H9 (cell line): ENCODE results near the gene KLF16. TPM values are rescaled to one million over a fixed set of nuclear protein-coding genes. Genes with fewer than 3 reads are reported as not detected.

Source experiments
- DNase-seq: peaks from one replicate; pipeline ENCODE4 v3.0.0-alpha.2; 2017
- H2AFZ ChIP-seq: one replicate; pipeline ENCODE4 v1.6.1; 2013; ENCODE audit warnings: mild to moderate bottlenecking, low read length, control low read depth, moderate library complexity
- H2AK5ac ChIP-seq: 2 replicates; pipeline ENCODE4 v1.6.1; 2013; ENCODE audit warnings: low read length, control low read depth, mixed read lengths; ENCODE audit not compliant: insufficient read length
- H2BK120ac ChIP-seq: one replicate; pipeline ENCODE4 v1.6.1; 2013; ENCODE audit warnings: low read depth, mild to moderate bottlenecking, low read length, control low read depth, inconsistent platforms; ENCODE audit not compliant: poor library complexity, severe bottlenecking
- H2BK12ac ChIP-seq: 2 replicates; pipeline ENCODE4 v1.6.1; 2013; ENCODE audit warnings: low read length, control low read depth, mixed read lengths, low read depth; ENCODE audit not compliant: insufficient read length
- H2BK15ac ChIP-seq: 2 replicates; pipeline ENCODE4 v1.6.1; 2013; ENCODE audit warnings: low read depth, low read length, control low read depth
- H2BK20ac ChIP-seq: one replicate; pipeline ENCODE4 v1.6.1; 2013; ENCODE audit warnings: low read depth, mild to moderate bottlenecking, low read length, control low read depth, inconsistent platforms; ENCODE audit not compliant: poor library complexity, severe bottlenecking
- H2BK5ac ChIP-seq: 2 replicates; pipeline ENCODE4 v1.6.1; 2013; ENCODE audit warnings: low read length, control low read depth, mixed read lengths; ENCODE audit not compliant: insufficient read length
- H3K14ac ChIP-seq: 2 replicates; pipeline ENCODE4 v1.6.1; 2013; ENCODE audit warnings: low read length, control low read depth; ENCODE audit not compliant: insufficient read depth
- H3K18ac ChIP-seq: 2 replicates; pipeline ENCODE4 v1.6.1; 2013; ENCODE audit warnings: low read depth, mild to moderate bottlenecking, mixed read lengths, low read length, control low read depth; ENCODE audit not compliant: insufficient read length
- H3K23ac ChIP-seq: 2 replicates; pipeline ENCODE4 v1.6.1; 2013; ENCODE audit warnings: low read length, control low read depth, mixed read lengths, low read depth; ENCODE audit not compliant: insufficient read length
- H3K23me2 ChIP-seq: 2 replicates; pipeline ENCODE4 v1.6.1; 2013; ENCODE audit warnings: low read depth, mild to moderate bottlenecking, mixed read lengths, low read length, control low read depth; ENCODE audit not compliant: insufficient read length, poor library complexity, severe bottlenecking
- H3K27ac ChIP-seq: 2 replicates; pipeline ENCODE4 v1.5.1; 2013; ENCODE audit warnings: low read length, control low read depth, mixed read lengths, low read depth; ENCODE audit not compliant: insufficient read length
- H3K27me3 ChIP-seq: 2 replicates; pipeline ENCODE4 v1.6.1; 2013; ENCODE audit warnings: low read length, control low read depth, inconsistent platforms; ENCODE audit not compliant: insufficient read depth
- H3K4ac ChIP-seq: 2 replicates; pipeline ENCODE4 v1.6.1; 2013; ENCODE audit warnings: low read depth, mild to moderate bottlenecking, control low read depth, inconsistent platforms, low read length, moderate library complexity
- H3K4me1 ChIP-seq: 2 replicates; pipeline ENCODE4 v1.6.1; 2013; ENCODE audit warnings: low read length, control low read depth, inconsistent platforms; ENCODE audit not compliant: insufficient read depth
- H3K4me2 ChIP-seq: 2 replicates; pipeline ENCODE4 v1.6.1; 2013; ENCODE audit warnings: low read length, control low read depth, mixed read lengths; ENCODE audit not compliant: insufficient read length, insufficient read depth
- H3K56ac ChIP-seq: 2 replicates; pipeline ENCODE4 v1.6.1; 2013; ENCODE audit warnings: low read depth, mild to moderate bottlenecking, mixed read lengths, low read length, control low read depth; ENCODE audit not compliant: insufficient read length
- H3K79me1 ChIP-seq: 2 replicates; pipeline ENCODE4 v1.6.1; 2013; ENCODE audit warnings: low read depth, mild to moderate bottlenecking, moderate library complexity, low read length, control low read depth, inconsistent platforms; ENCODE audit not compliant: insufficient read depth, poor library complexity, severe bottlenecking
- H3K79me2 ChIP-seq: 2 replicates; pipeline ENCODE4 v1.6.1; 2013; ENCODE audit warnings: low read length, control low read depth, inconsistent platforms; ENCODE audit not compliant: insufficient read depth
- H3K9ac ChIP-seq: 2 replicates; pipeline ENCODE4 v1.6.1; 2013; ENCODE audit warnings: low read length, control low read depth, mixed read lengths; ENCODE audit not compliant: insufficient read length; ENCODE audit errors: extremely low read depth
- H3K9me3 ChIP-seq: one replicate; pipeline ENCODE4 v1.6.1; 2013; ENCODE audit warnings: low read depth, low read length, inconsistent platforms; ENCODE audit not compliant: control insufficient read depth
- H3T11ph ChIP-seq: one replicate; pipeline ENCODE4 v1.6.1; 2013; ENCODE audit warnings: mild to moderate bottlenecking, low read length, control low read depth, inconsistent platforms
- H4K20me1 ChIP-seq: one replicate; pipeline ENCODE4 v1.6.1; 2013; ENCODE audit not compliant: control insufficient read depth, insufficient read length, insufficient read depth
- H4K5ac ChIP-seq: 2 replicates; pipeline ENCODE4 v1.6.1; 2013; ENCODE audit warnings: low read depth, mild to moderate bottlenecking, mixed read lengths, low read length, control low read depth; ENCODE audit not compliant: insufficient read length
- H4K8ac ChIP-seq: replicated peaks from 2 replicates; pipeline ENCODE4 v1.6.1; 2013; ENCODE audit warnings: low read length, control low read depth, mixed read lengths, low read depth; ENCODE audit not compliant: insufficient read length
- H4K91ac ChIP-seq: 2 replicates; pipeline ENCODE4 v1.6.1; 2013; ENCODE audit warnings: low read depth, mild to moderate bottlenecking, moderate library complexity, mixed read lengths, low read length, control low read depth; ENCODE audit not compliant: insufficient read length
- H3K27ac Mint-ChIP-seq, 3 experiments: 2 replicates in 2 of 3; 3 replicates in 1 of 3; pipeline ENCODE4 v1.8.0; 2020 to 2021; ENCODE audit warnings: mixed read lengths in 3 of 3, mild to moderate bottlenecking in 1 of 3, moderate library complexity in 1 of 3
- H3K27me3 Mint-ChIP-seq: 2 replicates; pipeline ENCODE4 v1.8.0; 2021; ENCODE audit warnings: low read depth, mild to moderate bottlenecking, moderate library complexity, mixed read lengths
- H3K36me3 Mint-ChIP-seq, 3 experiments: 2 replicates in 2 of 3; 3 replicates in 1 of 3; pipeline ENCODE4 v1.8.0; 2020 to 2021; ENCODE audit warnings: low read depth in 3 of 3, mixed read lengths in 3 of 3; ENCODE audit not compliant: insufficient read depth in 1 of 3
- H3K4me1 Mint-ChIP-seq, 2 experiments: 2 replicates each; pipeline ENCODE4 v1.8.0; 2020; ENCODE audit warnings: mixed read lengths in 2 of 2
- H3K4me3 Mint-ChIP-seq, 2 experiments: 2 replicates in 1 of 2; 3 replicates in 1 of 2; pipeline ENCODE4 v1.8.0; 2020 to 2021; ENCODE audit warnings: mild to moderate bottlenecking in 2 of 2, mixed read lengths in 2 of 2, moderate library complexity in 1 of 2
- H3K9me3 Mint-ChIP-seq, 2 experiments: 2 replicates in 1 of 2; 3 replicates in 1 of 2; pipeline ENCODE4 v1.8.0; 2020; ENCODE audit warnings: mild to moderate bottlenecking in 2 of 2, mixed read lengths in 2 of 2, moderate library complexity in 1 of 2
- CTCF ChIP-seq: fragments of 200-600 bp; sonication (generic); conservative IDR thresholded peaks from 3 replicates; pipeline ENCODE4 v1.8.0; 2021; ENCODE audit warnings: antibody characterized with exemption, mild to moderate bottlenecking
- WGBS: extraction: QIAGEN DNeasy Blood & Tissue Kit; methylation state at CpG from one replicate; pipeline ENCODE4 v1.1.7; 2013; ENCODE audit warnings: missing lambda C conversion rate, low lambda C conversion rate, mixed read lengths; ENCODE audit not compliant: insufficient read length; ENCODE audit errors: extremely low coverage; 5-methylcytosine and 5-hydroxymethylcytosine counted together
- total RNA-seq: library from RNA; stranded (reverse); gene quantifications from 2 replicates; pipeline ENCODE4 v1.2.1, GENCODE V29; 2021

The KLF16 gene
- total RNA-seq, 1 experiment from 2014 or later: 66.8 TPM

GRCh38 chr19:1822210-1822609 lies 41.2 kb downstream of the KLF16 start:
- no peaks in the 10 kb centered on the region for H3K79me2 ChIP-seq
- H2BK15ac ChIP-seq: no peak overlapping the region
- H4K91ac ChIP-seq: no peak overlapping the region
- H3K36me3 Mint-ChIP-seq: peaks cover 12 to 43% (median 36%) of the 10 kb centered on the region in 3 experiments
- H3K27ac ChIP-seq: no peak overlapping the region
- no peaks in the 10 kb centered on the region for H3K23me2 ChIP-seq
- peaks cover 3 to 10% of the 10 kb centered on the region in 2 experiments; a peak in 1 of 4 replicates for H3K4me1 Mint-ChIP-seq
- H3K9ac ChIP-seq: no peak overlapping the region
- TF ChIP-seq CTCF: no peak
- H3K4me3 Mint-ChIP-seq: no peak overlapping the region
- H2BK5ac ChIP-seq: no peak overlapping the region
- no peak overlapping the region for H2BK120ac ChIP-seq
- no peaks in the 10 kb centered on the region for H3K9me3 ChIP-seq
- no peak overlapping the region for H4K5ac ChIP-seq
- H3K4ac ChIP-seq: no peak overlapping the region
- H3K79me1 ChIP-seq: no peaks in the 10 kb centered on the region
- H4K20me1 ChIP-seq: no peaks in the 10 kb centered on the region
- H2BK12ac ChIP-seq: no peak overlapping the region
- no peak overlapping the region for H2AK5ac ChIP-seq
- H3K23ac ChIP-seq: no peak overlapping the region
- H3K27me3 Mint-ChIP-seq: no peaks in the 10 kb centered on the region
- DNase-seq: no peak
- no peak overlapping the region for H3K14ac ChIP-seq
- H3K4me1 ChIP-seq: no peaks in the 10 kb centered on the region
- H3T11ph ChIP-seq: no peak overlapping the region
- no peak overlapping the region for H3K56ac ChIP-seq
- H3K9me3 Mint-ChIP-seq: no peaks in the 10 kb centered on the region
- H3K27me3 ChIP-seq: no peaks in the 10 kb centered on the region
- H3K18ac ChIP-seq: no peak overlapping the region
- no peak overlapping the region for H3K27ac Mint-ChIP-seq
- WGBS: no CpG with 5 or more reads among the region's 19 CpGs
- H3K4me2 ChIP-seq: no peak overlapping the region
- H4K8ac ChIP-seq: no peak overlapping the region
- H2AFZ ChIP-seq: no peak overlapping the region
- H2BK20ac ChIP-seq: no peak overlapping the region
